ENCODE results near the gene TYROBP. TPM values are rescaled to one million over a fixed set of nuclear protein-coding genes. Genes with fewer than 3 reads are reported as not detected.
"Not testable (repeated sequence)": the region's sequence is repeated elsewhere in the genome, so short reads cannot be mapped to it uniquely, and the experiment has no call there.

TYROBP gene
- total and polyA plus RNA-seq, 4 donors = 17.0 to 1,276 (median 417) TPM

- peaks cover 0 to 1% (median 0%) of the 10 kb centered on the region in 4 donors for H3K9me3 ChIP-seq (ENCODE audit: control insufficient read depth in 4 of 4, insufficient read depth in 3 of 4, low read length in 3 of 4)
- H3K27ac ChIP-seq (ENCODE audit: low read depth in 1 of 2, low read length in 1 of 2) = no peak overlapping the region
- H3K36me3 ChIP-seq (ENCODE audit: control insufficient read depth in 4 of 4, insufficient read depth in 4 of 4, low read length in 4 of 4) = no peaks in the 10 kb centered on the region
- ATAC-seq (ENCODE audit: insufficient read depth, low FRiP score) (no peak), DNase-seq (no peak)
- TF ChIP-seq CTCF (IDR thresholded peaks at IDR 0.05; ENCODE audit: control extremely low read depth, extremely low read depth) = no peak
- WGBS, 2 donors = 40 to 46% methylated on average over 7 of the region's 7 CpGs
- H3K27me3 ChIP-seq (ENCODE audit: control insufficient read depth in 3 of 3, insufficient read depth in 3 of 3, low read length in 2 of 3) = no peaks in the 10 kb centered on the region
- H3K9ac ChIP-seq (ENCODE audit: insufficient read depth in 1 of 2, low read length in 2 of 2) = no peak overlapping the region
- H3K4me3 ChIP-seq = no peak overlapping the region
- no peaks in the 10 kb centered on the region for H3K4me1 ChIP-seq (ENCODE audit: control insufficient read depth in 5 of 5, insufficient read depth in 5 of 5, low read length in 5 of 5)
Measured at GRCh38 chr19:35913589-35913988, 5.5 kb upstream of the TYROBP start.

GRCh38 chr19:35911790-35912189 is 3.7 kb upstream of the TYROBP start:
- Histone ChIP-seq H3K27ac (ENCODE audit: low read depth in 1 of 2, low read length in 1 of 2) (no peak overlapping the region), H3K36me3 (ENCODE audit: control insufficient read depth in 4 of 4, insufficient read depth in 4 of 4, low read length in 4 of 4) (no peaks in the 10 kb centered on the region), H3K9ac (ENCODE audit: insufficient read depth in 1 of 2, low read length in 2 of 2) (no peak overlapping the region), H3K9me3 (ENCODE audit: control insufficient read depth in 4 of 4, insufficient read depth in 3 of 4, low read length in 3 of 4) (peaks cover 0 to 1% (median 0%) of the 10 kb centered on the region in 4 donors), H3K27me3 (ENCODE audit: control insufficient read depth in 3 of 3, insufficient read depth in 3 of 3, low read length in 2 of 3) (no peaks in the 10 kb centered on the region), H3K4me1 (ENCODE audit: control insufficient read depth in 5 of 5, insufficient read depth in 5 of 5, low read length in 5 of 5) (peaks cover 0 to 7% (median 0%) of the 10 kb centered on the region in 5 donors), H3K4me3 (no peak overlapping the region)
- ATAC-seq (ENCODE audit: insufficient read depth, low FRiP score) (no peak), DNase-seq (no peak)
- WGBS, 2 donors = 43 to 58% methylated on average over 5 of the region's 5 CpGs
- TF ChIP-seq CTCF (IDR thresholded peaks at IDR 0.05; ENCODE audit: control extremely low read depth, extremely low read depth) = no peak

GRCh38 chr19:35911173-35911572 is 3.1 kb upstream of the TYROBP start:
- peaks cover 0 to 1% (median 0%) of the 10 kb centered on the region in 4 donors for H3K9me3 ChIP-seq (ENCODE audit: control insufficient read depth in 4 of 4, insufficient read depth in 3 of 4, low read length in 3 of 4)
- no peak for ATAC-seq (ENCODE audit: insufficient read depth, low FRiP score)
- 45 to 57% methylated on average over 3 of the region's 3 CpGs for WGBS, 2 donors

GRCh38 chr19:35910355-35910754 is 2.3 kb upstream of the TYROBP start:
- not testable (repeated sequence) for H3K9ac ChIP-seq (ENCODE audit: insufficient read depth in 1 of 2, low read length in 2 of 2); ATAC-seq (ENCODE audit: insufficient read depth, low FRiP score); H3K4me3 ChIP-seq; DNase-seq; H3K27ac ChIP-seq (ENCODE audit: low read depth in 1 of 2, low read length in 1 of 2); H3K27me3 ChIP-seq (ENCODE audit: control insufficient read depth in 3 of 3, insufficient read depth in 3 of 3, low read length in 2 of 3); H3K9me3 ChIP-seq (ENCODE audit: control insufficient read depth in 4 of 4, insufficient read depth in 3 of 4, low read length in 3 of 4); H3K36me3 ChIP-seq (ENCODE audit: control insufficient read depth in 4 of 4, insufficient read depth in 4 of 4, low read length in 4 of 4)
- H3K4me1 ChIP-seq (ENCODE audit: control insufficient read depth in 5 of 5, insufficient read depth in 5 of 5, low read length in 5 of 5) = peaks cover 0 to 11% (median 0%) of the 10 kb centered on the region in 5 donors
- WGBS, 2 donors = 93 to 94% methylated on average over 14 of the region's 14 CpGs

More at GRCh38 chr19:35911173-35911572, 3.1 kb upstream of the TYROBP start:
- no peak for DNase-seq
- Histone ChIP-seq H3K4me1 (ENCODE audit: control insufficient read depth in 5 of 5, insufficient read depth in 5 of 5, low read length in 5 of 5) (peaks cover 0 to 11% (median 0%) of the 10 kb centered on the region in 5 donors), H3K9ac (ENCODE audit: insufficient read depth in 1 of 2, low read length in 2 of 2) (no peak overlapping the region), H3K27me3 (ENCODE audit: control insufficient read depth in 3 of 3, insufficient read depth in 3 of 3, low read length in 2 of 3) (no peaks in the 10 kb centered on the region), H3K27ac (ENCODE audit: low read depth in 1 of 2, low read length in 1 of 2) (no peak overlapping the region), H3K36me3 (ENCODE audit: control insufficient read depth in 4 of 4, insufficient read depth in 4 of 4, low read length in 4 of 4) (no peaks in the 10 kb centered on the region), H3K4me3 (no peak overlapping the region)
- TF ChIP-seq CTCF (IDR thresholded peaks at IDR 0.05; ENCODE audit: control extremely low read depth, extremely low read depth) = no peak
